ENCODE results near the gene ECI2. TPM values are rescaled to one million over a fixed set of nuclear protein-coding genes. Genes with fewer than 3 reads are reported as not detected.
A peak's percentile ranks its signal among the peaks of the same experiment; 100 is the strongest.

The ECI2 gene
- total and polyA plus RNA-seq, 2 of the 13 experiments (the other 11 are each of a cell fraction or from before 2014, with no cell fraction given): 78.5 to 228 TPM

DNA sequence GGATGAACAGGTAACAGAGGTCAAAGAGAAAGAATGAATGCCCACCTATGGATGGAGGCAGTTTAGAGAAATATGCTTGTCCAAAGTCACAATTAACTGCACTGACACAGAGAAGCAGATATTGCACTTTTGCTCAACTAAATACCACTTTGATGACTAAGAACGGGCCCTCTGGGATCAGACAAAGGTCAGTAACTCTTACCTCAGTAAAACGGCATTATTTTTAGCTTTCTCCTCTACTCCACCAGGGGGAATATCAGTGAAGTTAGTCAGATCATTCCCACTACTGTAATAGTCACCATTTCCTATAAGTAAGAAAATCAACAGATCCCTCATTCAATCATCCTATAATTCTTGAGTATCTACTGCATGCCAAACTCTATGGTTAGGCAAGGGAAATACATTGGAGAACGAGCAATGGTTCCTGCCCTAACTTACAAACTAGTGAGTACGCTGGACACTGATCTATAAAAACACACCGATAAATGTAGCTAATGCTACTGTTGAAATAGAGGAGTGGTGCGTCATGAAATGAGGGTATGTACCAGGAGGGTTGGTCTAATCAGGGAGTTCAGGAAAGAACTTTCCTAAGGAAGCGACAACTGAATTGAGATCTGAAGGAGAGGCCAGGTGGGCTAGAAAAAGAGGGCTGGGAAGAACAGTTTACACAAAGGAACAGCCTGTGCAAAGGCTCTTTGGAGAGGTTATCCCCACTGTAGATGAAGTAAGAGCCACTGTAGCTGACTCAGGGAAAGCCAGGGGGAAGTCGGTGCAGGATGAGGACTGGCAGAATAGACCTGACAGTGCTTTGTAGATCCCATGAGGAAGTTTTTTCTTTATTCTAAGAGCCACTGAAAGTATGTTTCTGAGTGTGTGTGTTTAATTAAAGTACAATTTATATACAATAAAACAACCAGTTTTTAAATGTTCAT, 9.2 kb downstream of the ECI2 start (continued):
- TF ChIP-seq GATAD1 (CRISPR knock-in tag; IDR thresholded peaks at IDR 0.05) (no peak), ZSCAN12 (CRISPR knock-in tag; IDR thresholded peaks at IDR 0.05) (no peak), SOX13 (IDR thresholded peaks at IDR 0.05) (no peak), SOX13 (CRISPR knock-in tag; conservative IDR thresholded peaks at IDR 0.05 in 1 of 2, IDR thresholded peaks at IDR 0.05 in 1 of 2) (peak in 1 of 2 experiments; percentile 34; a peak in 1 of 4 replicates), ZNF543 (CRISPR knock-in tag; IDR thresholded peaks at IDR 0.05) (no peak), SYNCRIP (IDR thresholded peaks at IDR 0.05; ENCODE audit: insufficient read depth, low read depth, low read length) (no peak), REXO4 (CRISPR knock-in tag; IDR thresholded peaks at IDR 0.05; ENCODE audit: borderline replicate concordance) (no peak), ZNF768 (CRISPR knock-in tag; IDR thresholded peaks at IDR 0.05) (no peak), SUZ12 (IDR thresholded peaks at IDR 0.05; ENCODE audit: low read depth, low read length) (no peak), HNRNPH1 (optimal IDR thresholded peaks at IDR 0.05; ENCODE audit: low read depth, low read length) (no peak), AGO1 (IDR thresholded peaks at IDR 0.05; ENCODE audit: low read depth, low read length, poor library complexity, severe bottlenecking) (no peak), FOXP1 (IDR thresholded peaks at IDR 0.05) (no peak), FOXP1 (CRISPR knock-in tag; IDR thresholded peaks at IDR 0.05) (no peak), ZNF598 (CRISPR knock-in tag; IDR thresholded peaks at IDR 0.05; ENCODE audit: borderline replicate concordance) (no peak)
- TF ChIP-seq, protein P1, sequence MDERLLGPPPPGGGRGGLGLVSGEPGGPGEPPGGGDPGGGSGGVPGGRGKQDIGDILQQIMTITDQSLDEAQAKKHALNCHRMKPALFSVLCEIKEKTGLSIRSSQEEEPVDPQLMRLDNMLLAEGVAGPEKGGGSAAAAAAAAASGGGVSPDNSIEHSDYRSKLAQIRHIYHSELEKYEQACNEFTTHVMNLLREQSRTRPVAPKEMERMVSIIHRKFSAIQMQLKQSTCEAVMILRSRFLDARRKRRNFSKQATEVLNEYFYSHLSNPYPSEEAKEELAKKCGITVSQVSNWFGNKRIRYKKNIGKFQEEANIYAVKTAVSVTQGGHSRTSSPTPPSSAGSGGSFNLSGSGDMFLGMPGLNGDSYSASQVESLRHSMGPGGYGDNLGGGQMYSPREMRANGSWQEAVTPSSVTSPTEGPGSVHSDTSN (CRISPR knock-in tag; IDR thresholded peaks at IDR 0.05): no peak
- TF ChIP-seq, protein P2, sequence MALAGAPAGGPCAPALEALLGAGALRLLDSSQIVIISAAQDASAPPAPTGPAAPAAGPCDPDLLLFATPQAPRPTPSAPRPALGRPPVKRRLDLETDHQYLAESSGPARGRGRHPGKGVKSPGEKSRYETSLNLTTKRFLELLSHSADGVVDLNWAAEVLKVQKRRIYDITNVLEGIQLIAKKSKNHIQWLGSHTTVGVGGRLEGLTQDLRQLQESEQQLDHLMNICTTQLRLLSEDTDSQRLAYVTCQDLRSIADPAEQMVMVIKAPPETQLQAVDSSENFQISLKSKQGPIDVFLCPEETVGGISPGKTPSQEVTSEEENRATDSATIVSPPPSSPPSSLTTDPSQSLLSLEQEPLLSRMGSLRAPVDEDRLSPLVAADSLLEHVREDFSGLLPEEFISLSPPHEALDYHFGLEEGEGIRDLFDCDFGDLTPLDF (CRISPR knock-in tag; IDR thresholded peaks at IDR 0.05): no peak
- TF ChIP-seq, protein P3, sequence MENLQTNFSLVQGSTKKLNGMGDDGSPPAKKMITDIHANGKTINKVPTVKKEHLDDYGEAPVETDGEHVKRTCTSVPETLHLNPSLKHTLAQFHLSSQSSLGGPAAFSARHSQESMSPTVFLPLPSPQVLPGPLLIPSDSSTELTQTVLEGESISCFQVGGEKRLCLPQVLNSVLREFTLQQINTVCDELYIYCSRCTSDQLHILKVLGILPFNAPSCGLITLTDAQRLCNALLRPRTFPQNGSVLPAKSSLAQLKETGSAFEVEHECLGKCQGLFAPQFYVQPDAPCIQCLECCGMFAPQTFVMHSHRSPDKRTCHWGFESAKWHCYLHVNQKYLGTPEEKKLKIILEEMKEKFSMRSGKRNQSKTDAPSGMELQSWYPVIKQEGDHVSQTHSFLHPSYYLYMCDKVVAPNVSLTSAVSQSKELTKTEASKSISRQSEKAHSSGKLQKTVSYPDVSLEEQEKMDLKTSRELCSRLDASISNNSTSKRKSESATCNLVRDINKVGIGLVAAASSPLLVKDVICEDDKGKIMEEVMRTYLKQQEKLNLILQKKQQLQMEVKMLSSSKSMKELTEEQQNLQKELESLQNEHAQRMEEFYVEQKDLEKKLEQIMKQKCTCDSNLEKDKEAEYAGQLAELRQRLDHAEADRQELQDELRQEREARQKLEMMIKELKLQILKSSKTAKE (CRISPR knock-in tag; IDR thresholded peaks at IDR 0.05; ENCODE audit: borderline replicate concordance): no peak
- TF ChIP-seq, protein P4, sequence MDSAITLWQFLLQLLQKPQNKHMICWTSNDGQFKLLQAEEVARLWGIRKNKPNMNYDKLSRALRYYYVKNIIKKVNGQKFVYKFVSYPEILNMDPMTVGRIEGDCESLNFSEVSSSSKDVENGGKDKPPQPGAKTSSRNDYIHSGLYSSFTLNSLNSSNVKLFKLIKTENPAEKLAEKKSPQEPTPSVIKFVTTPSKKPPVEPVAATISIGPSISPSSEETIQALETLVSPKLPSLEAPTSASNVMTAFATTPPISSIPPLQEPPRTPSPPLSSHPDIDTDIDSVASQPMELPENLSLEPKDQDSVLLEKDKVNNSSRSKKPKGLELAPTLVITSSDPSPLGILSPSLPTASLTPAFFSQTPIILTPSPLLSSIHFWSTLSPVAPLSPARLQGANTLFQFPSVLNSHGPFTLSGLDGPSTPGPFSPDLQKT (CRISPR knock-in tag; IDR thresholded peaks at IDR 0.05; ENCODE audit: borderline replicate concordance): no peak
- TF ChIP-seq, protein P5, sequence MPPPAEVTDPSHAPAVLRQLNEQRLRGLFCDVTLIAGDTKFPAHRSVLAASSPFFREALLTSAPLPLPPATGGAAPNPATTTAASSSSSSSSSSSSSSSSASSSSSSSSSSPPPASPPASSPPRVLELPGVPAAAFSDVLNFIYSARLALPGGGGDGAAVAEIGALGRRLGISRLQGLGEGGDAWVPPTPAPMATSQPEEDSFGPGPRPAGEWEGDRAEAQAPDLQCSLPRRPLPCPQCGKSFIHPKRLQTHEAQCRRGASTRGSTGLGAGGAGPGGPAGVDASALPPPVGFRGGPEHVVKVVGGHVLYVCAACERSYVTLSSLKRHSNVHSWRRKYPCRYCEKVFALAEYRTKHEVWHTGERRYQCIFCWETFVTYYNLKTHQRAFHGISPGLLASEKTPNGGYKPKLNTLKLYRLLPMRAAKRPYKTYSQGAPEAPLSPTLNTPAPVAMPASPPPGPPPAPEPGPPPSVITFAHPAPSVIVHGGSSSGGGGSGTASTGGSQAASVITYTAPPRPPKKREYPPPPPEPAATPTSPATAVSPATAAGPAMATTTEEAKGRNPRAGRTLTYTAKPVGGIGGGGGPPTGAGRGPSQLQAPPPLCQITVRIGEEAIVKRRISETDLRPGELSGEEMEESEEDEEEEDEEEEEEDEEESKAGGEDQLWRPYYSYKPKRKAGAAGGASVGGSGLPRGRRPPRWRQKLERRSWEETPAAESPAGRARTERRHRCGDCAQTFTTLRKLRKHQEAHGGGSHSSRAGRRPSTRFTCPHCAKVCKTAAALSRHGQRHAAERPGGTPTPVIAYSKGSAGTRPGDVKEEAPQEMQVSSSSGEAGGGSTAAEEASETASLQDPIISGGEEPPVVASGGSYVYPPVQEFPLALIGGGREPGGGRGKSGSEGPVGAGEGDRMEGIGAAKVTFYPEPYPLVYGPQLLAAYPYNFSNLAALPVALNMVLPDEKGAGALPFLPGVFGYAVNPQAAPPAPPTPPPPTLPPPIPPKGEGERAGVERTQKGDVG (CRISPR knock-in tag; IDR thresholded peaks at IDR 0.05; ENCODE audit: borderline replicate concordance): no peak

All from HepG2 (cell line).